Hepatocyte (in vitro differentiated cells): ENCODE measurements around the gene HINT3. TPM values are rescaled to one million over a fixed set of nuclear protein-coding genes. Genes with fewer than 3 reads are reported as not detected.
A peak's percentile ranks its signal among the peaks of the same experiment; 100 is the strongest.

ENCODE experiments used
- DNase-seq: peaks from one replicate; pipeline ENCODE4 v3.0.0-alpha.2; 2016; ENCODE audit warnings: low spot score
- H2AFZ ChIP-seq: fragments of 200-600 bp; sonication (generic); 2 replicates; pipeline ENCODE4 v1.6.0; 2016; ENCODE audit warnings: antibody characterized with exemption, mild to moderate bottlenecking
- H3K27ac ChIP-seq: fragments of 200-600 bp; sonication (generic); 2 replicates; pipeline ENCODE4 v1.5.1; 2016; ENCODE audit warnings: mild to moderate bottlenecking
- H3K27me3 ChIP-seq: fragments of 200-600 bp; sonication (generic); 2 replicates; pipeline ENCODE4 v1.6.1; 2016
- H3K36me3 ChIP-seq: fragments of 200-600 bp; sonication (generic); replicated peaks from 2 replicates; pipeline ENCODE4 v1.5.1; 2016; ENCODE audit warnings: low read depth; ENCODE audit not compliant: insufficient read depth
- H3K4me1 ChIP-seq: fragments of 200-600 bp; sonication (generic); 2 replicates; pipeline ENCODE4 v1.5.1; 2016; ENCODE audit warnings: mild to moderate bottlenecking, moderate library complexity; ENCODE audit not compliant: insufficient read depth
- H3K4me2 ChIP-seq: fragments of 200-600 bp; sonication (generic); 2 replicates; pipeline ENCODE4 v1.6.0; 2016
- H3K4me3 ChIP-seq: fragments of 200-600 bp; sonication (generic); 2 replicates; pipeline ENCODE4 v1.5.1; 2016; ENCODE audit warnings: mild to moderate bottlenecking
- H3K79me2 ChIP-seq: fragments of 200-600 bp; sonication (generic); 2 replicates; pipeline ENCODE4 v1.6.0; 2017; ENCODE audit warnings: mild to moderate bottlenecking
- H3K9me2 ChIP-seq: fragments of 200-600 bp; sonication (generic); replicated peaks from 2 replicates; pipeline ENCODE4 v1.6.0; 2017; ENCODE audit warnings: mild to moderate bottlenecking; ENCODE audit not compliant: insufficient read depth
- H3K9me3 ChIP-seq: fragments of 200-600 bp; sonication (generic); 2 replicates; pipeline ENCODE4 v1.5.1; 2016; ENCODE audit warnings: low read depth, mild to moderate bottlenecking
- H4K20me1 ChIP-seq: fragments of 200-600 bp; sonication (generic); 2 replicates; pipeline ENCODE4 v1.6.0; 2016; ENCODE audit warnings: mild to moderate bottlenecking; ENCODE audit not compliant: insufficient read depth, poor library complexity, severe bottlenecking
- CTCF ChIP-seq: fragments of 200-600 bp; sonication (generic); IDR thresholded peaks from 2 replicates; pipeline ENCODE4 v1.5.1; 2016; ENCODE audit warnings: antibody characterized with exemption, mild to moderate bottlenecking; ENCODE audit not compliant: poor library complexity
- EZH2 ChIP-seq: fragments of 200-600 bp; sonication (generic); IDR thresholded peaks from 2 replicates; pipeline ENCODE4 v1.6.1; 2016; ENCODE audit warnings: antibody characterized with exemption, mild to moderate bottlenecking, borderline replicate concordance
- EZH2phosphoT487 ChIP-seq: fragments of 200-600 bp; sonication (generic); IDR thresholded peaks from one replicate; pipeline ENCODE4 v1.6.1; 2018; ENCODE audit warnings: antibody characterized with exemption, mild to moderate bottlenecking, low read depth, moderate library complexity; ENCODE audit not compliant: unreplicated experiment, severe bottlenecking
- WGBS: methylation state at CpG from one replicate; pipeline ENCODE4 v1.1.6; 2016; ENCODE audit warnings: low lambda C conversion rate; ENCODE audit errors: missing lambda C conversion rate; 5-methylcytosine and 5-hydroxymethylcytosine counted together
- polyA plus RNA-seq: library from polyadenylated mRNA; unstranded; fragments of >200 nt; fragmentation: Nextera tagmentation; extraction: Ambion mirVana; gene quantifications from 2 replicates; pipeline ENCODE4 v1.2.1, GENCODE V29; 2016
- total RNA-seq: library from RNA; depleted of rRNA; stranded (reverse); fragments of >200 nt; gene quantifications from 2 replicates; pipeline ENCODE4 v1.2.3, GENCODE V29; 2014

HINT3 gene
- total and polyA plus RNA-seq, 2 experiments from 2014 or later = 15.4 to 32.9 TPM

DNA sequence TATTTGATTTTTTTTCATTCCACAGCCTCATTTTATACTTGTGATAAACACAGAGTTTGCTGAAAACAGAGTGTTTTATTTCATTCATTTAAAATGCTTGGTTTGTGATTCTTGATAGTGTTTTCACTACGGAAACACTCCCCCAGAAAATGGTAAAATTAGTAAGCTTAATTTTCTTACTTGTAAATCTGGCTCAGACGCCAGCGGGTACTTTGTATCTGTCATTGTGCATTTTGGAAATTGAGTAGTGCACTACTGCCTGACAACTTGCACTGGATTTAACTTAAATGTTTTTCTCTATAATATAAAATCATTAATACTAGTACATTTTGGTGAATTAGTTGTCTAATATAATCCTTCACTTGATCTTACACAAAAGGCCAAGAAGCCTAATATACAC lies 37.0 kb upstream of the HINT3 start:
- Histone ChIP-seq H3K36me3 (no peaks in the 10 kb centered on the region), H3K4me1 (peaks cover 4% of the 10 kb centered on the region), H3K4me2 (peak overlapping the region; percentile 68), H3K9me3 (no peaks in the 10 kb centered on the region), H3K79me2 (peaks cover 3% of the 10 kb centered on the region), H2AFZ (no peak overlapping the region), H3K27ac (peak overlapping the region; percentile 96), H3K4me3 (no peak overlapping the region), H4K20me1 (no peaks in the 10 kb centered on the region), H3K27me3 (no peaks in the 10 kb centered on the region), H3K9me2 (no peaks in the 10 kb centered on the region)
- 88% methylated on average over 3 of the region's 3 CpGs for WGBS
- DNase-seq = no peak
- TF ChIP-seq CTCF = no peak
- TF ChIP-seq EZH2phosphoT487 = no peak
- no peak for TF ChIP-seq EZH2

DNA sequence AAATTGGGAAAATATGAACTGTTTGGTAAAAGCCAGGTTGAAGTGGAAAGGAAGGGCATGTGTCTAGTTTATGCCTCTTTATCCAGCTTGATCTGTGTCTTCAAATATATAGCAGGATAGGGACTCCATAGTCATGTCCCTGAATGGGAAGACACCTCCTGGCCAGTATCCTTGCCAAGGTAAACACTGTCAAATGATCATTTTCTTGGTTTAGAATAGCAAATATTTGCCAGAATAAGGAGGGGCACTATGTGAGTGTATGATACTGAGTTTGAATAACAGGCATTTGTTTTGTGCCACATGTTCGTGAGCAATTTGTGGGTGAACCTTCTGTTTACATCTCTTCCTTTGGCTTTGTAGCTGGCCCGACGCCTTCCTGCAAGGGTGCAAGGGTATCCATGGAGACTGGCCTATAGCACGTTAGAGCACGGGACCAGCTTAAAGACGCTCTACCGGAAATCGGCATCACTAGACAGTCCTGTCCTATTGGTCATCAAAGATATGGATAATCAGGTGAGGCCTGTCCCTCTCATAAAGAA lies 34.2 kb upstream of the HINT3 start:
- DNase-seq = no peak
- H3K4me1 ChIP-seq = no peaks in the 10 kb centered on the region

DNA sequence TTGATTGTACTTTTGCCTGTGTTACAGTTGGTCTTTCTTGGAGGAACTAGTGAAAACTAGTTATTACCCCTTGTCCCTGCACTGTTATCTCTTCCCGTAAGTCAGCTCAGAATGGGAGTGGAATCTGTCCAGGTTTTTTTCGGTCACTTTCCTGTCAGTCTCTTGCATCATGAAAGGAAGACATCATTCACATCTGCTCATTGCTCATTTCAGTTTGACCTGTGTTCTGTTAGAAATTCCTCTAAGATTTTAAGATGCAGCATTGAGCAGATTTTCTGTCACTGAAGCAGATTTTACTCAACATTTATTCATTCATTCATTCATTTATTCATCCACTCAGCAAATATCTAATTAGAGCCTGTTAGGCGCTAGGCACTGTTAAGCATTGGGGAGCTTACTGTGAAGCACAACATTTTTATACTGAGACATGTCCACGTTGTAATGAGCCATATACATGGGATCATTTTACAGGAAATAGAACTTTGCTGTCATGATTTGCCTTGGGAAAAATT lies 33.1 kb upstream of the HINT3 start:
- Histone ChIP-seq H3K27ac (no peak overlapping the region), H3K9me2 (no peaks in the 10 kb centered on the region), H3K79me2 (peaks cover 3% of the 10 kb centered on the region), H3K4me3 (no peak overlapping the region), H2AFZ (no peak overlapping the region), H3K4me1 (no peaks in the 10 kb centered on the region), H3K9me3 (no peaks in the 10 kb centered on the region), H4K20me1 (no peaks in the 10 kb centered on the region), H3K36me3 (no peaks in the 10 kb centered on the region), H3K4me2 (no peak overlapping the region), H3K27me3 (no peaks in the 10 kb centered on the region)
- DNase-seq = no peak
- 78% methylated on average over 4 of the region's 4 CpGs for WGBS
- TF ChIP-seq EZH2phosphoT487 (no peak), EZH2 (no peak), CTCF (no peak)

More for the DNA sequence above, 34.2 kb upstream of the HINT3 start:
- no peaks in the 10 kb centered on the region for H4K20me1 ChIP-seq
- H3K36me3 ChIP-seq = no peaks in the 10 kb centered on the region
- H3K27me3 ChIP-seq = no peaks in the 10 kb centered on the region
- H3K79me2 ChIP-seq = peaks cover 3% of the 10 kb centered on the region
- H3K4me3 ChIP-seq = no peak overlapping the region
- no peak overlapping the region for H3K4me2 ChIP-seq
- WGBS = 98% methylated on average over 8 of the region's 8 CpGs
- TF ChIP-seq EZH2phosphoT487 = no peak
- no peak for TF ChIP-seq EZH2
- no peak for TF ChIP-seq CTCF
- H3K27ac ChIP-seq = no peak overlapping the region
- no peaks in the 10 kb centered on the region for H3K9me2 ChIP-seq
- H3K9me3 ChIP-seq = no peaks in the 10 kb centered on the region
- H2AFZ ChIP-seq = no peak overlapping the region
